Measurements from ENCODE around the gene ATG101.

DNA sequence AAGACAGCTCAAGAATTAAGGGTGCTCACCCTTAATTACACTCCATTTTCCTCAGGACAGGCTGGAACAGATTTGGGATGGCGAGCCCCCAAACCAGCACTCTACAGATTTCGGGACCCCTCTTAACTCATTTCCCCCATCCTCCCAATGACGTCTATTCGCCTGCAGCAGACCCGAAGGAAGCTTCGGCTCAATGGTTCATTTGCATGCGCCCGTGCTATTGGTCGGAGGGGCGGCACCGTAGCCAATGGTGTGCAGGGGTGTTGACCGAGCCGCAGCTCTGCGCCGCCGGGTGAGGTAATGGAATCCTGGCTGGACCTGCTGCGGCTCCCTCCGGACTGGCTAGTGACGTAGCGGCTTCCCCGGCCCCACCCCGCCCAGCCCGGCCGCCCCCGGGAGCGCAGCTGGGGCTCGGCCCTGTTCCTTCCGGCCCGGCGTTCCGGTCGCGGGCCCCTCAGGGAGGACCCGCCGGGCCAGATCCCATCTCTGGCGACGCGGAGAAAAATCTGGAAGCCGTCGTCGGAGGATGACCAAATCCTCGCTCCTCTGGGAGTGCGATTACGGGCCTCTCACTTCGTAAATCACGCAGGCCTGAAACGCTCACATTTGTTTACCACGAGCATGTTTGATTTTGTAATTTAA is 36.9 kb upstream of the ATG101 start:
- TF ChIP-seq, protein P1, sequence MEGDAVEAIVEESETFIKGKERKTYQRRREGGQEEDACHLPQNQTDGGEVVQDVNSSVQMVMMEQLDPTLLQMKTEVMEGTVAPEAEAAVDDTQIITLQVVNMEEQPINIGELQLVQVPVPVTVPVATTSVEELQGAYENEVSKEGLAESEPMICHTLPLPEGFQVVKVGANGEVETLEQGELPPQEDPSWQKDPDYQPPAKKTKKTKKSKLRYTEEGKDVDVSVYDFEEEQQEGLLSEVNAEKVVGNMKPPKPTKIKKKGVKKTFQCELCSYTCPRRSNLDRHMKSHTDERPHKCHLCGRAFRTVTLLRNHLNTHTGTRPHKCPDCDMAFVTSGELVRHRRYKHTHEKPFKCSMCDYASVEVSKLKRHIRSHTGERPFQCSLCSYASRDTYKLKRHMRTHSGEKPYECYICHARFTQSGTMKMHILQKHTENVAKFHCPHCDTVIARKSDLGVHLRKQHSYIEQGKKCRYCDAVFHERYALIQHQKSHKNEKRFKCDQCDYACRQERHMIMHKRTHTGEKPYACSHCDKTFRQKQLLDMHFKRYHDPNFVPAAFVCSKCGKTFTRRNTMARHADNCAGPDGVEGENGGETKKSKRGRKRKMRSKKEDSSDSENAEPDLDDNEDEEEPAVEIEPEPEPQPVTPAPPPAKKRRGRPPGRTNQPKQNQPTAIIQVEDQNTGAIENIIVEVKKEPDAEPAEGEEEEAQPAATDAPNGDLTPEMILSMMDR (IDR thresholded peaks at IDR 0.05): no peak
- peak; percentile 54 for TF ChIP-seq POLR2A (IDR thresholded peaks at IDR 0.05)
